PC-9 (cell line): ENCODE results near the gene ARHGAP24. TPM values are rescaled to one million over a fixed set of nuclear protein-coding genes. Genes with fewer than 3 reads are reported as not detected.
"Not testable (repeated sequence)": the region's sequence is repeated elsewhere in the genome, so short reads cannot be mapped to it uniquely, and the experiment has no call there.

Experiments
- BruUV-seq: library from RNA; stranded (reverse); fragments of 400-500 nt; replicated peaks from 2 replicates; lab custom pipeline; 2021; lab: Mats Ljungman, UMichigan
- CTCF ChIA-PET: fragments of 300-600 bp; sonication (Branson Sonifier 250); formaldehyde crosslinking; loops from one replicate; lab custom pipeline; 2022; ENCODE audit warnings: antibody characterized with exemption; lab: Charles Lee
- POLR2A ChIA-PET: fragments of 300-600 bp; sonication (Branson Sonifier 250); formaldehyde crosslinking; loops from one replicate; lab custom pipeline; 2022; ENCODE audit warnings: antibody characterized with exemption; ENCODE audit not compliant: unreplicated experiment; lab: Charles Lee
- DNase-seq, 2 experiments: peaks; one replicate each; pipeline versions ENCODE4 v3.0.0 to v3.0.0-alpha.2; 2015 to 2022; ENCODE audit warnings: mixed read lengths in 1 of 2
- H2AFZ ChIP-seq: fragments of 200-600 bp; sonication (generic); 2 replicates; pipeline ENCODE4 v1.8.1; 2017; ENCODE audit warnings: antibody characterized with exemption
- H3F3A ChIP-seq: fragments of 200-600 bp; sonication (generic); 2 replicates; pipeline ENCODE4 v1.8.1; 2017; ENCODE audit warnings: antibody characterized with exemption, mild to moderate bottlenecking, low read depth; ENCODE audit not compliant: insufficient read depth
- H3K27ac ChIP-seq: fragments of 200-600 bp; sonication (generic); 2 replicates; pipeline ENCODE4 v1.6.1; 2016; ENCODE audit warnings: mixed run types
- H3K27me3 ChIP-seq: fragments of 200-600 bp; sonication (generic); 2 replicates; pipeline ENCODE4 v1.6.1; 2016; ENCODE audit warnings: low read depth, mixed run types; ENCODE audit not compliant: insufficient read depth
- H3K36me3 ChIP-seq: fragments of 200-600 bp; sonication (generic); 2 replicates; pipeline ENCODE4 v1.6.1; 2016; ENCODE audit warnings: low read depth, mixed run types
- H3K4me1 ChIP-seq: fragments of 200-600 bp; sonication (generic); replicated peaks from 2 replicates; pipeline ENCODE4 v1.6.1; 2016; ENCODE audit warnings: mixed run types; ENCODE audit not compliant: insufficient read depth
- H3K4me2 ChIP-seq: fragments of 200-600 bp; sonication (generic); 2 replicates; pipeline ENCODE4 v1.6.1; 2017; ENCODE audit warnings: mixed run types
- H3K4me3 ChIP-seq: fragments of 200-600 bp; sonication (generic); 2 replicates; pipeline ENCODE4 v1.6.1; 2016; ENCODE audit warnings: mixed run types
- H3K79me2 ChIP-seq: fragments of 200-600 bp; sonication (generic); 2 replicates; pipeline ENCODE4 v1.6.1; 2017; ENCODE audit warnings: low read depth, mixed run types
- H3K9me2 ChIP-seq: fragments of 200-600 bp; sonication (generic); 2 replicates; pipeline ENCODE4 v1.8.1; 2017; ENCODE audit warnings: mild to moderate bottlenecking; ENCODE audit not compliant: insufficient read depth
- H3K9me3 ChIP-seq: fragments of 200-600 bp; sonication (generic); 2 replicates; pipeline ENCODE4 v1.8.1; 2016; ENCODE audit warnings: low read depth; ENCODE audit not compliant: insufficient read depth
- H4K20me1 ChIP-seq: fragments of 200-600 bp; sonication (generic); 2 replicates; pipeline ENCODE4 v1.8.1; 2017; ENCODE audit not compliant: insufficient read depth
- CTCF ChIP-seq: fragments of 200-600 bp; sonication (generic); conservative IDR thresholded peaks from 2 replicates; pipeline ENCODE4 v1.6.1; 2017; ENCODE audit warnings: mixed run types, antibody characterized with exemption, mild to moderate bottlenecking, moderate library complexity
- EZH2 ChIP-seq: fragments of 200-600 bp; sonication (generic); IDR thresholded peaks from 2 replicates; pipeline ENCODE4 v1.8.0; 2017; ENCODE audit warnings: antibody characterized with exemption, low read depth
- intact Hi-C: fragments of 100-400 bp; cut with micrococcal nuclease; formaldehyde crosslinking; loops from one replicate; pipeline ENCODE4 v1.10.0; 2022; ENCODE audit not compliant: unreplicated experiment
- total RNA-seq: library from RNA; stranded (reverse); gene quantifications from 2 replicates; pipeline ENCODE4 v1.2.3, GENCODE V29; 2021

Gene ARHGAP24
- total RNA-seq, 1 experiment from 2014 or later, result 2.2 TPM

DNA sequence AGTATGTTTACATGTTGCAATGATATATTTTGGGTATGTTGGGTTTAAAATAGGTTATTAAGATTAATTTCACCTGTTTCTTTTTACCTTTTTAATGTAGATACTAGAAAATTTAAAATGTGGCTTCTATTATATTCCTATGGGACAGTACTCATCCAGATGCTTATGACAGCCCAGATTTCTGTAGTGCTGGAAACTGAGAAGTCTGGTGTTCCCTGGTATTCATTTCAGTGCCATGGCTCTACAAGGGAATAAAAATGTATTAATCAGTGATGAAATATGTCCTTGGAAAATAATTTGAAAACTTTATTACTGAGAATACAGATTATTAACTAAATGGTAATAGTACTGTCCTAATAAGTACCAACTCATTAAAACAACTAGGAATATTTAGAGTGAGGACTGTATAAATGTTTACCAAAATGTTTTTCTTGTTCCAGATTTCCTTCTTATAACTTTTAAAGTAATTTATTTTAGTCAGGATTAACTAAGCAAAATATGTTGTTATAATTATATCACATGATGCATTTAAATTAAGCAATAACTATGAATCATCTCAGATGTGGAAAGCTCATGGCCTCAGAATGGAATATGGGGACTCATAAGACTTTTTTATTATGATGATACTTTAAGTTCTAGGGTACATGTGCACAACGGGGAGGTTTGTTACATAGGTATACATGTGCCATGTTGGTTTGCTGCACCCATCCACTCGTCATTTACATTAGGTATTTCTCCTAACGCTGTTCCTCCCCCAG is 25.3 kb downstream of the ARHGAP24 start:
- no peaks in the 10 kb centered on the region for H4K20me1 ChIP-seq
- H3K9me2 ChIP-seq, result no peaks in the 10 kb centered on the region
- H3K9me3 ChIP-seq, result no peaks in the 10 kb centered on the region
- ChIA-PET POLR2A (interaction anchor here (0.5 kb wide), 1 partner anchor 38 kb away, joined by 6 read pairs; no protein-coding TSS in a partner anchor), CTCF (no interaction called here)
- H3K27ac ChIP-seq, result no peak overlapping the region
- H3K4me2 ChIP-seq, result no peak overlapping the region
- intact Hi-C loops, result no loop called here
- H3K36me3 ChIP-seq, result no peaks in the 10 kb centered on the region
- no peak overlapping the region for H2AFZ ChIP-seq
- no peak for DNase-seq
- H3K79me2 ChIP-seq, result no peaks in the 10 kb centered on the region
- H3K4me3 ChIP-seq, result no peak overlapping the region
- TF ChIP-seq EZH2, result no peak
- TF ChIP-seq CTCF, result no peak
- H3K27me3 ChIP-seq, result no peaks in the 10 kb centered on the region
- H3K4me1 ChIP-seq, result peaks cover 44% of the 10 kb centered on the region
- peaks cover 28% of the 10 kb centered on the region for H3F3A ChIP-seq
- no TSS peak for BruUV-seq

GRCh38 chr4:85501145-85501544 is 26.2 kb downstream of the ARHGAP24 start:
- H3K36me3 ChIP-seq, BruUV-seq, H3K27me3 ChIP-seq, H4K20me1 ChIP-seq, H2AFZ ChIP-seq, H3K27ac ChIP-seq, H3K79me2 ChIP-seq, H3K4me3 ChIP-seq, CTCF ChIA-PET, POLR2A ChIA-PET, H3K9me3 ChIP-seq, H3K4me2 ChIP-seq, DNase-seq, intact Hi-C loops, H3K9me2 ChIP-seq: not testable (repeated sequence)
- Histone ChIP-seq H3K4me1 (peaks cover 36% of the 10 kb centered on the region), H3F3A (peaks cover 28% of the 10 kb centered on the region)

- H3K9me3 ChIP-seq, result no peaks in the 10 kb centered on the region
- H3K4me3 ChIP-seq, result no peak overlapping the region
- H3K9me2 ChIP-seq, result no peaks in the 10 kb centered on the region
- ChIA-PET CTCF (no interaction called here), POLR2A (no interaction called here)
- BruUV-seq, result no TSS peak
- no peaks in the 10 kb centered on the region for H3K27me3 ChIP-seq
- intact Hi-C loops, result no loop called here
- no peak overlapping the region for H3K27ac ChIP-seq
- no peaks in the 10 kb centered on the region for H4K20me1 ChIP-seq
- TF ChIP-seq CTCF (no peak), EZH2 (no peak)
- 0 out of 2 replicates have a peak overlapping the region, but pooled peaks have one; percentile 10 for H3K4me2 ChIP-seq
- H3K36me3 ChIP-seq, result no peaks in the 10 kb centered on the region
- H3K4me1 ChIP-seq, result peaks cover 8% of the 10 kb centered on the region
- no peaks in the 10 kb centered on the region for H3F3A ChIP-seq
- no peaks in the 10 kb centered on the region for H3K79me2 ChIP-seq
- no peak overlapping the region for H2AFZ ChIP-seq
- DNase-seq, result peak in 1 of 2 experiments; percentile 38
These were observed 33.7 kb downstream of the ARHGAP24 start for GRCh38 chr4:85508654-85509053.
